A549 (cell line): ENCODE data around the gene SLC7A8. TPM values are rescaled to one million over a fixed set of nuclear protein-coding genes. Genes with fewer than 3 reads are reported as not detected.

ENCODE experiments used
- ATAC-seq, 2 experiments: fragments of 200-7000 bp in 1 of 2; fragments of >200 bp in 1 of 2; cut with Nextera tagmentation in 1 of 2; cut with Tn5 transposase in 1 of 2; 3 replicates each; pipeline versions ENCODE4 v1.8.0 to v1.9.1; 2018 to 2020; ENCODE audit warnings: mild to moderate bottlenecking in 1 of 2, moderate library complexity in 1 of 2
- CTCF ChIA-PET: fragments of 300-600 bp; sonication (Branson Sonifier 250); formaldehyde crosslinking; extraction: SDS; loops from one replicate; lab custom pipeline; 2021; ENCODE audit warnings: antibody characterized with exemption, inconsistent platforms; lab: Yijun Ruan, JAX
- POLR2A ChIA-PET: fragments of 350-600 bp; formaldehyde crosslinking; extraction: SDS; loops from one replicate; lab custom pipeline; 2021; ENCODE audit warnings: antibody characterized with exemption, inconsistent platforms; lab: Yijun Ruan, JAX
- DNase-seq, 2 experiments: peaks; one replicate each; pipeline versions ENCODE4 v3.0.0 to v3.0.0-alpha.2; 2011 to 2016; ENCODE audit warnings: low read depth in 1 of 2, low spot score in 1 of 2
- FAIRE-seq: peaks from 2 replicates; lab custom pipeline; 2011; peaks lifted over from hg19 to GRCh38; lab: Jason Lieb, UNC
- H3K27ac ChIP-seq, 2 experiments: fragments of >200 bp; sonication (Bioruptor Twin); formaldehyde crosslinking; 3 replicates each; pipeline ENCODE4 v1.5.1; 2016 to 2017
- H3K4me1 ChIP-seq: fragments of >200 bp; sonication (Bioruptor Twin); formaldehyde crosslinking; 3 replicates; pipeline ENCODE4 v1.6.1; 2016
- H3K4me2 ChIP-seq: fragments of >200 bp; sonication (Bioruptor Twin); formaldehyde crosslinking; 3 replicates; pipeline ENCODE4 v1.6.1; 2016
- H3K4me3 ChIP-seq: fragments of >200 bp; sonication (Bioruptor Twin); formaldehyde crosslinking; 3 replicates; pipeline ENCODE4 v1.5.1; 2016
- H3K9me3 ChIP-seq: fragments of >200 bp; sonication (Bioruptor Twin); formaldehyde crosslinking; 3 replicates; pipeline ENCODE4 v1.6.1; 2016
- CBX2 ChIP-seq: fragments of 200-600 bp; sonication (generic); IDR thresholded peaks from 2 replicates; pipeline ENCODE4 v1.6.1; 2016; ENCODE audit warnings: low read depth, mild to moderate bottlenecking, borderline replicate concordance
- CEBPB ChIP-seq, 2 experiments: fragments of >200 bp in 1 of 2; sonication (Bioruptor Twin) in 1 of 2; formaldehyde crosslinking in 1 of 2; IDR thresholded peaks; 2 replicates each; pipeline ENCODE4 v1.6.1; 2012 to 2016
- EHF ChIP-seq: fragments of 250-450 bp; sonication (Bioruptor Pico); IDR thresholded peaks from 2 replicates; pipeline ENCODE4 v1.5.0; 2020; ENCODE audit warnings: mild to moderate bottlenecking
- FOSL2 ChIP-seq, 2 experiments: fragments of 450-650 bp in 1 of 2; fragments of >200 bp in 1 of 2; sonication (Bioruptor Twin) in 1 of 2; formaldehyde crosslinking; IDR thresholded peaks; 2 replicates each; pipeline versions ENCODE4 v1.5.0 to v1.6.1; 2016 to 2020; ENCODE audit warnings: mild to moderate bottlenecking in 1 of 2, moderate library complexity in 1 of 2
- HOXB5 ChIP-seq: fragments of 250-450 bp; sonication (Bioruptor Pico); IDR thresholded peaks from 2 replicates; pipeline ENCODE4 v1.5.0; 2020; ENCODE audit warnings: mild to moderate bottlenecking, moderate library complexity
- JUN ChIP-seq, 2 experiments: fragments of >200 bp; sonication (Bioruptor Twin); formaldehyde crosslinking; IDR thresholded peaks; 2 replicates in 1 of 2; 3 replicates in 1 of 2; pipeline ENCODE4 v1.6.1; 2016 to 2017
- JUNB ChIP-seq: fragments of >200 bp; sonication (Bioruptor Twin); formaldehyde crosslinking; IDR thresholded peaks from 2 replicates; pipeline ENCODE4 v1.6.1; 2016
- MAFK ChIP-seq: fragments of 450-650 bp; IDR thresholded peaks from 2 replicates; pipeline ENCODE4 v1.6.1; 2014; ENCODE audit not compliant: partially characterized antibody
- MYC ChIP-seq: IDR thresholded peaks from 2 replicates; pipeline ENCODE4 v1.6.1; 2012; ENCODE audit warnings: mild to moderate bottlenecking, inconsistent platforms, low read length, improper control_type of control experiment, borderline replicate concordance
- NFE2L2 ChIP-seq: fragments of 150-350 bp; conservative IDR thresholded peaks from 2 replicates; pipeline ENCODE4 v1.6.1; 2014; ENCODE audit warnings: low read length
- PHF8 ChIP-seq: fragments of 200-600 bp; sonication (generic); IDR thresholded peaks from 2 replicates; pipeline ENCODE4 v1.6.1; 2016; ENCODE audit warnings: low read depth, mild to moderate bottlenecking, antibody characterized with exemption, moderate library complexity, borderline replicate concordance
- POLR2A ChIP-seq: IDR thresholded peaks from 2 replicates; pipeline ENCODE4 v1.6.1; 2012; ENCODE audit warnings: mild to moderate bottlenecking, low read length
- POLR2AphosphoS2 ChIP-seq: conservative IDR thresholded peaks from 2 replicates; pipeline ENCODE4 v1.6.1; 2012; ENCODE audit warnings: low read length, improper control_type of control experiment, inconsistent platforms
- RAD21 ChIP-seq, 2 experiments: fragments of >200 bp in 1 of 2; sonication (Bioruptor Twin) in 1 of 2; formaldehyde crosslinking in 1 of 2; IDR thresholded peaks in 1 of 2; conservative IDR thresholded peaks in 1 of 2; 2 replicates in 1 of 2; 3 replicates in 1 of 2; pipeline ENCODE4 v1.6.1; 2012 to 2018; ENCODE audit warnings: inconsistent platforms in 1 of 2
- TFCP2L1 ChIP-seq: fragments of 250-450 bp; sonication (Bioruptor Pico); IDR thresholded peaks from 2 replicates; pipeline ENCODE4 v1.5.0; 2021; ENCODE audit warnings: mild to moderate bottlenecking
- ZC3H11A ChIP-seq: fragments of 450-650 bp; IDR thresholded peaks from 2 replicates; pipeline ENCODE4 v1.6.1; 2014; ENCODE audit warnings: antibody characterized with exemption, mild to moderate bottlenecking
- WGBS: methylation state at CpG from one replicate; pipeline ENCODE4 v1.1.6; 2017; ENCODE audit errors: missing lambda C conversion rate; 5-methylcytosine and 5-hydroxymethylcytosine counted together
- polyA plus RNA-seq, 4 experiments: library from polyadenylated mRNA; depleted of rRNA in 3 of 4; stranded (reverse); fragments of >200 nt; fragmentation: RNase III in 1 of 4; extraction: RNeasy Plus Mini Kit Qiagen cat#74134 plus additional on column Dnase treatment in 1 of 4; gene quantifications; 2 replicates in 3 of 4; 3 replicates in 1 of 4; pipeline ENCODE4 v1.2.3, GENCODE V29; 2011 to 2017
- TF ChIP-seq, protein P1 (sequence below): fragments of 250-450 bp; sonication (Bioruptor Pico); IDR thresholded peaks from 2 replicates; pipeline ENCODE4 v1.5.0; 2021; ENCODE audit warnings: mild to moderate bottlenecking, moderate library complexity, borderline replicate concordance
- TF ChIP-seq, protein P2 (sequence below): IDR thresholded peaks from 2 replicates; pipeline ENCODE4 v1.6.1; 2012; ENCODE audit warnings: low read depth, borderline replicate concordance
- TF ChIP-seq, protein P3 (sequence below): fragments of >200 bp; sonication (Bioruptor Twin); formaldehyde crosslinking; IDR thresholded peaks from 3 replicates; pipeline ENCODE4 v1.5.1; 2016
- TF ChIP-seq, protein P4 (sequence below): fragments of 450-650 bp; IDR thresholded peaks from 2 replicates; pipeline ENCODE4 v1.6.1; 2014; ENCODE audit warnings: antibody characterized with exemption

Gene SLC7A8
- polyA plus RNA-seq, 2 of the 4 experiments (the other 2 are of a cell fraction) = 0.28 to 0.35 TPM

DNA sequence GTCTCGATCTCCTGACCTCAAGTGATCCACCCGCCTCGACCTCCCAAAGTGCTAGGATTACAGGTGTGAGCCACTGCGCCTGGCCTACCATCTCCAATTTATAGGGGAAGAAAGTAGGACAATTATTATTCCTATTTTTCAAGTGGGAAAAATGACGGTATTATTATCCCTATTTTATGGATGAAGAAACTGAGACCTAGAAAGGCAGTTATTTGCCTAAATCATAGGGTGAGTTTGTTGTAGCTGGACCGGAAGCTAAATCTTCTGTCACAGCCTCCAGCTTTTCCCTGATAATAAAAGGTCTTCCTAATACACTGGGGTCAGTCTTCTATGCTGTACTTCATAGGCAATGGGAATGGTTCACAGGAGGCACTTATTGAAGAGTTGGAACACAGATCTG lies 13.8 kb downstream of the SLC7A8 start:
- POLR2A ChIA-PET = no interaction called here
- WGBS = 77% methylated on average over 6 of the region's 6 CpGs
- Histone ChIP-seq H3K9me3 (no peaks in the 10 kb centered on the region), H3K4me3 (no peak overlapping the region), H3K4me1 (0 out of 3 replicates have a peak, but pooled peaks cover 7% of the 10 kb centered on the region), H3K4me2 (no peak overlapping the region), H3K27ac (no peak overlapping the region)
- no peak for FAIRE-seq
- CTCF ChIA-PET = interaction anchor here (11.6 to 25.1 kb wide), 2 partner anchors 17 to 49 kb away, joined by 111 to 848 read pairs; partner anchors contain the start of gene CEBPE
- TF ChIP-seq NFE2L2 (no peak), POLR2A (no peak), EHF (CRISPR knock-in tag) (no peak), MAFK (no peak), CEBPB (IDR thresholded peaks at IDR 0.05) (no peak), JUN (IDR thresholded peaks at IDR 0.05) (no peak), JUNB (no peak), POLR2AphosphoS2 (no peak), HOXB5 (CRISPR knock-in tag) (no peak), TFCP2L1 (CRISPR knock-in tag) (no peak), CBX2 (no peak)
- TF ChIP-seq, protein P1, sequence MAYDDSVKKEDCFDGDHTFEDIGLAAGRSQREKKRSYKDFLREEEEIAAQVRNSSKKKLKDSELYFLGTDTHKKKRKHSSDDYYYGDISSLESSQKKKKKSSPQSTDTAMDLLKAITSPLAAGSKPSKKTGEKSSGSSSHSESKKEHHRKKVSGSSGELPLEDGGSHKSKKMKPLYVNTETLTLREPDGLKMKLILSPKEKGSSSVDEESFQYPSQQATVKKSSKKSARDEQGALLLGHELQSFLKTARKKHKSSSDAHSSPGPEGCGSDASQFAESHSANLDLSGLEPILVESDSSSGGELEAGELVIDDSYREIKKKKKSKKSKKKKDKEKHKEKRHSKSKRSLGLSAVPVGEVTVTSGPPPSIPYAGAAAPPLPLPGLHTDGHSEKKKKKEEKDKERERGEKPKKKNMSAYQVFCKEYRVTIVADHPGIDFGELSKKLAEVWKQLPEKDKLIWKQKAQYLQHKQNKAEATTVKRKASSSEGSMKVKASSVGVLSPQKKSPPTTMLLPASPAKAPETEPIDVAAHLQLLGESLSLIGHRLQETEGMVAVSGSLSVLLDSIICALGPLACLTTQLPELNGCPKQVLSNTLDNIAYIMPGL (CRISPR knock-in tag) = no peak
- no peak for ATAC-seq
- no peak for DNase-seq

DNA sequence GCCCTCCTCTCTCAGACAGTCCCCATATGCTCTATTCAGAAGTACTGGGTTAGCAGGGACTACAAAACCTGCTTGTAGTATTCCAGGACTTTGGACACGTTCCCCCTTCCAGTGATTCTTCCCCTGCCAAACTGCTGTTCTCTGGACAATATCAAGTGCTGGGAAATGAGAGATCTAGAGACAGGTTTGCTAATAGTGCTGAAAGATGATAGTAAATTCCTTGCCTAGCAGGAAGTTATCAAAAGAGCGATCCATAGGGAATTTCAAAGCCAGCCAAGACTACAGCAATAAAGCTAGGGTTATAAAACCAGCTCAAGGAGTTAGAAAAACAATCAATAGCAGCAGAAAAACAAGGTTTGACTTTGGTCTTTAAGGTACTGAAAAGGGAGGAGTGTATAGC lies 15.2 kb downstream of the SLC7A8 start:
- 55% methylated on average over 2 of the region's 2 CpGs for WGBS
- TF ChIP-seq FOSL2 (IDR thresholded peaks at IDR 0.05) (no peak), FOSL2 (CRISPR knock-in tag; IDR thresholded peaks at IDR 0.05) (no peak), MYC (no peak), RAD21 (conservative IDR thresholded peaks at IDR 0.05 in 1 of 2, IDR thresholded peaks at IDR 0.05 in 1 of 2) (no peak), ZC3H11A (no peak), PHF8 (no peak), TFCP2L1 (CRISPR knock-in tag) (no peak)
- TF ChIP-seq, protein P2, sequence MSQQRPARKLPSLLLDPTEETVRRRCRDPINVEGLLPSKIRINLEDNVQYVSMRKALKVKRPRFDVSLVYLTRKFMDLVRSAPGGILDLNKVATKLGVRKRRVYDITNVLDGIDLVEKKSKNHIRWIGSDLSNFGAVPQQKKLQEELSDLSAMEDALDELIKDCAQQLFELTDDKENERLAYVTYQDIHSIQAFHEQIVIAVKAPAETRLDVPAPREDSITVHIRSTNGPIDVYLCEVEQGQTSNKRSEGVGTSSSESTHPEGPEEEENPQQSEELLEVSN = no peak
- TF ChIP-seq, protein P3, sequence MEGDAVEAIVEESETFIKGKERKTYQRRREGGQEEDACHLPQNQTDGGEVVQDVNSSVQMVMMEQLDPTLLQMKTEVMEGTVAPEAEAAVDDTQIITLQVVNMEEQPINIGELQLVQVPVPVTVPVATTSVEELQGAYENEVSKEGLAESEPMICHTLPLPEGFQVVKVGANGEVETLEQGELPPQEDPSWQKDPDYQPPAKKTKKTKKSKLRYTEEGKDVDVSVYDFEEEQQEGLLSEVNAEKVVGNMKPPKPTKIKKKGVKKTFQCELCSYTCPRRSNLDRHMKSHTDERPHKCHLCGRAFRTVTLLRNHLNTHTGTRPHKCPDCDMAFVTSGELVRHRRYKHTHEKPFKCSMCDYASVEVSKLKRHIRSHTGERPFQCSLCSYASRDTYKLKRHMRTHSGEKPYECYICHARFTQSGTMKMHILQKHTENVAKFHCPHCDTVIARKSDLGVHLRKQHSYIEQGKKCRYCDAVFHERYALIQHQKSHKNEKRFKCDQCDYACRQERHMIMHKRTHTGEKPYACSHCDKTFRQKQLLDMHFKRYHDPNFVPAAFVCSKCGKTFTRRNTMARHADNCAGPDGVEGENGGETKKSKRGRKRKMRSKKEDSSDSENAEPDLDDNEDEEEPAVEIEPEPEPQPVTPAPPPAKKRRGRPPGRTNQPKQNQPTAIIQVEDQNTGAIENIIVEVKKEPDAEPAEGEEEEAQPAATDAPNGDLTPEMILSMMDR = no peak
- TF ChIP-seq, protein P4, sequence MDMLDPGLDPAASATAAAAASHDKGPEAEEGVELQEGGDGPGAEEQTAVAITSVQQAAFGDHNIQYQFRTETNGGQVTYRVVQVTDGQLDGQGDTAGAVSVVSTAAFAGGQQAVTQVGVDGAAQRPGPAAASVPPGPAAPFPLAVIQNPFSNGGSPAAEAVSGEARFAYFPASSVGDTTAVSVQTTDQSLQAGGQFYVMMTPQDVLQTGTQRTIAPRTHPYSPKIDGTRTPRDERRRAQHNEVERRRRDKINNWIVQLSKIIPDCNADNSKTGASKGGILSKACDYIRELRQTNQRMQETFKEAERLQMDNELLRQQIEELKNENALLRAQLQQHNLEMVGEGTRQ = no peak
- Histone ChIP-seq H3K27ac (no peak overlapping the region), H3K9me3 (no peaks in the 10 kb centered on the region), H3K4me2 (no peak overlapping the region), H3K4me1 (no peaks in the 10 kb centered on the region), H3K4me3 (no peak overlapping the region)
- no peak for DNase-seq
- CTCF ChIA-PET = interaction anchor here (1.3 to 25.1 kb wide), 3 partner anchors 14 to 48 kb away, joined by 3 to 848 read pairs (median 111); partner anchors contain the start of gene CEBPE
- POLR2A ChIA-PET = interaction anchor here (1.5 kb wide), 1 partner anchor 13 kb away, joined by 4 read pairs; no protein-coding TSS in a partner anchor
- no peak for FAIRE-seq
- ATAC-seq = no peak
